Neural progenitor cell (in vitro differentiated cells): ENCODE measurements around the gene SEPTIN2. TPM values are rescaled to one million over a fixed set of nuclear protein-coding genes. Genes with fewer than 3 reads are reported as not detected.

Source experiments
- DNase-seq: peaks from one replicate; pipeline ENCODE4 v3.0.0-alpha.2; 2016; ENCODE audit warnings: low spot score
- H2AFZ ChIP-seq: fragments of 200-600 bp; sonication (generic); replicated peaks from 2 replicates; pipeline ENCODE4 v1.6.1; 2016; ENCODE audit warnings: antibody characterized with exemption
- H3F3A ChIP-seq: fragments of 200-600 bp; sonication (generic); 2 replicates; pipeline ENCODE4 v1.6.1; 2016; ENCODE audit warnings: antibody characterized with exemption, low read depth
- H3K27ac ChIP-seq: fragments of 200-600 bp; sonication (generic); 2 replicates; pipeline ENCODE4 v1.5.1; 2016; ENCODE audit warnings: mild to moderate bottlenecking
- H3K27me3 ChIP-seq: fragments of 200-600 bp; sonication (generic); 2 replicates; pipeline ENCODE4 v1.6.1; 2016; ENCODE audit warnings: mild to moderate bottlenecking, moderate library complexity
- H3K36me3 ChIP-seq: fragments of 200-600 bp; sonication (generic); 2 replicates; pipeline ENCODE4 v1.5.1; 2016
- H3K4me1 ChIP-seq: fragments of 200-600 bp; sonication (generic); 2 replicates; pipeline ENCODE4 v1.6.1; 2016; ENCODE audit warnings: mixed run types
- H3K4me2 ChIP-seq: fragments of 200-600 bp; sonication (generic); 2 replicates; pipeline ENCODE4 v1.6.1; 2016
- H3K4me3 ChIP-seq: fragments of 200-600 bp; sonication (generic); 2 replicates; pipeline ENCODE4 v1.5.1; 2016
- H3K79me2 ChIP-seq: fragments of 200-600 bp; sonication (generic); 2 replicates; pipeline ENCODE4 v1.6.1; 2016; ENCODE audit warnings: low read depth
- H3K9ac ChIP-seq: fragments of 200-600 bp; sonication (generic); 2 replicates; pipeline ENCODE4 v1.6.1; 2016
- H3K9me3 ChIP-seq: fragments of 200-600 bp; sonication (generic); 2 replicates; pipeline ENCODE4 v1.5.1; 2016; ENCODE audit warnings: low read depth
- H4K20me1 ChIP-seq: fragments of 200-600 bp; sonication (generic); 2 replicates; pipeline ENCODE4 v1.6.1; 2016; ENCODE audit warnings: low read depth
- H3K27ac Mint-ChIP-seq: 3 replicates; pipeline ENCODE4 v1.8.0; 2021; ENCODE audit warnings: mixed read lengths
- H3K27me3 Mint-ChIP-seq: 2 replicates; pipeline ENCODE4 v1.8.0; 2022; ENCODE audit warnings: low read depth, mild to moderate bottlenecking, inconsistent platforms, moderate library complexity, mixed read lengths; ENCODE audit not compliant: insufficient read depth
- H3K36me3 Mint-ChIP-seq: 3 replicates; pipeline ENCODE4 v1.8.0; 2021; ENCODE audit warnings: mixed read lengths
- H3K4me1 Mint-ChIP-seq: 3 replicates; pipeline ENCODE4 v1.8.0; 2021; ENCODE audit warnings: mixed read lengths
- H3K4me3 Mint-ChIP-seq: 3 replicates; pipeline ENCODE4 v1.8.0; 2021; ENCODE audit warnings: mild to moderate bottlenecking, moderate library complexity, mixed read lengths
- H3K9me3 Mint-ChIP-seq: 3 replicates; pipeline ENCODE4 v1.8.0; 2020; ENCODE audit warnings: mixed read lengths
- CTCF ChIP-seq: fragments of 200-600 bp; sonication (generic); IDR thresholded peaks from 2 replicates; pipeline ENCODE4 v1.5.1; 2017; ENCODE audit warnings: antibody characterized with exemption, mild to moderate bottlenecking
- EZH2 ChIP-seq: fragments of 200-600 bp; sonication (generic); IDR thresholded peaks from 2 replicates; pipeline ENCODE4 v1.6.1; 2017; ENCODE audit warnings: antibody characterized with exemption, mild to moderate bottlenecking, moderate library complexity
- EZH2phosphoT487 ChIP-seq: fragments of 200-600 bp; sonication (generic); IDR thresholded peaks from 2 replicates; pipeline ENCODE4 v1.6.1; 2017; ENCODE audit warnings: antibody characterized with exemption
- total RNA-seq: library from RNA; depleted of rRNA; stranded (reverse); fragments of >200 nt; gene quantifications from 2 replicates; pipeline ENCODE4 v1.2.3, GENCODE V29; 2015; ENCODE audit warnings: low replicate concordance

Gene SEPTIN2
- total RNA-seq, 1 donor from 2014 or later: 632 TPM

GRCh38 chr2:241321033-241321432 is 5.3 kb downstream of the SEPTIN2 start:
- Histone ChIP-seq H3K4me2 (peak overlapping the region; percentile 5), H3K9me3 (no peaks in the 10 kb centered on the region), H3K27ac (no peak overlapping the region), H3K4me3 (no peak overlapping the region), H4K20me1 (peaks cover 98% of the 10 kb centered on the region), H3K79me2 (peaks cover 100% of the 10 kb centered on the region), H3K4me1 (peaks cover 22% of the 10 kb centered on the region), H3F3A (peaks cover 8% of the 10 kb centered on the region), H3K27me3 (no peaks in the 10 kb centered on the region), H2AFZ (no peak overlapping the region), H3K9ac (no peak overlapping the region), H3K36me3 (peaks cover 18% of the 10 kb centered on the region)
- Mint-ChIP-seq H3K4me1 (peaks cover 39% of the 10 kb centered on the region), H3K4me3 (no peak overlapping the region), H3K27ac (no peak overlapping the region), H3K9me3 (no peaks in the 10 kb centered on the region), H3K27me3 (no peaks in the 10 kb centered on the region), H3K36me3 (peaks cover 30% of the 10 kb centered on the region)
- TF ChIP-seq EZH2phosphoT487: no peak
- TF ChIP-seq EZH2: no peak
- no peak for TF ChIP-seq CTCF
- DNase-seq: no peak

GRCh38 chr2:241321886-241322285 is 6.2 kb downstream of the SEPTIN2 start:
- H3K27ac Mint-ChIP-seq: no peak overlapping the region
- H3K4me3 Mint-ChIP-seq: no peak overlapping the region
- H3K4me3 ChIP-seq: no peak overlapping the region

DNA sequence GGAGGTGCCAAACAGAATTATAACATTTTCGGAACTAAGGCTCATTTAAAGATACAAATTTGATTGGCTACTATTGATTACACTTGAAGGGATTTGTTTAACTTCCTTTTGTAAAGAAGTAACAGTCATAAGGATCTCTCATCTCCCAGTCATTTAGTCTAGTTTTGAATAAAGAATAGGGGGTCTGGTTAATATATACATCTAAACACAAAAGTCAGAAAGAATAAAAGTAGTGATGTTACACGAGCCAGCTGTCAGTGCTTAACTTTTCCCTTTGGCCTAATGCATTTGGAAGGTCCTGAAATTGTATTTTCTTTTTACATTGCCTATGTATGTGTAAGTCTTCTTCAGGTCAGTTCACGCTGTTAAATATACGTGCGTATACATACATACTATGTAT is 8.1 kb downstream of the SEPTIN2 start:
- Histone ChIP-seq H3K36me3 (peaks cover 25% of the 10 kb centered on the region), H3K9me3 (no peaks in the 10 kb centered on the region), H3K27me3 (no peaks in the 10 kb centered on the region), H3K4me3 (no peak overlapping the region), H3K79me2 (peaks cover 100% of the 10 kb centered on the region), H2AFZ (no peak overlapping the region), H4K20me1 (peaks cover 80% of the 10 kb centered on the region), H3K27ac (no peak overlapping the region), H3K9ac (no peak overlapping the region), H3K4me1 (peaks cover 9% of the 10 kb centered on the region), H3K4me2 (no peak overlapping the region), H3F3A (peaks cover 4% of the 10 kb centered on the region)
- H3K4me3 Mint-ChIP-seq: no peak overlapping the region
- no peak for DNase-seq
- H3K4me1 Mint-ChIP-seq: peaks cover 21% of the 10 kb centered on the region
- no peak overlapping the region for H3K27ac Mint-ChIP-seq
- H3K27me3 Mint-ChIP-seq: peaks cover 3% of the 10 kb centered on the region
- no peak for TF ChIP-seq CTCF
- TF ChIP-seq EZH2: no peak
- TF ChIP-seq EZH2phosphoT487: no peak
- no peaks in the 10 kb centered on the region for H3K9me3 Mint-ChIP-seq
- peaks cover 36% of the 10 kb centered on the region for H3K36me3 Mint-ChIP-seq

More at GRCh38 chr2:241321886-241322285, 6.2 kb downstream of the SEPTIN2 start:
- no peak overlapping the region for H3K4me2 ChIP-seq
- peaks cover 4% of the 10 kb centered on the region for H3F3A ChIP-seq
- Mint-ChIP-seq H3K9me3 (no peaks in the 10 kb centered on the region), H3K36me3 (peaks cover 32% of the 10 kb centered on the region), H3K4me1 (peaks cover 37% of the 10 kb centered on the region), H3K27me3 (no peaks in the 10 kb centered on the region)
- TF ChIP-seq CTCF (no peak), EZH2 (no peak)
- H3K9ac ChIP-seq: no peak overlapping the region
- peaks cover 22% of the 10 kb centered on the region for H3K4me1 ChIP-seq
- peaks cover 95% of the 10 kb centered on the region for H4K20me1 ChIP-seq
- no peaks in the 10 kb centered on the region for H3K9me3 ChIP-seq
- DNase-seq: no peak
- H3K27me3 ChIP-seq: no peaks in the 10 kb centered on the region
- no peak overlapping the region for H3K27ac ChIP-seq
- H3K79me2 ChIP-seq: peaks cover 100% of the 10 kb centered on the region
- H2AFZ ChIP-seq: no peak overlapping the region
- H3K36me3 ChIP-seq: peaks cover 19% of the 10 kb centered on the region
